ENCODE data around the gene SPEN. TPM values are rescaled to one million over a fixed set of nuclear protein-coding genes. Genes with fewer than 3 reads are reported as not detected.

SPEN gene
- total and polyA plus RNA-seq, 2 of the 13 experiments (the other 11 are each of a cell fraction or from before 2014, with no cell fraction given): 4.8 to 14.0 TPM

GRCh38 chr1:15966956-15967344, 119.4 kb downstream of the SPEN start (continued):
- no peak for TF ChIP-seq AHDC1 (CRISPR knock-in tag; IDR thresholded peaks at IDR 0.05; ENCODE audit: borderline replicate concordance)
- TF ChIP-seq AGO2 (optimal IDR thresholded peaks at IDR 0.05; ENCODE audit: low read depth, low read length): no peak

DNA sequence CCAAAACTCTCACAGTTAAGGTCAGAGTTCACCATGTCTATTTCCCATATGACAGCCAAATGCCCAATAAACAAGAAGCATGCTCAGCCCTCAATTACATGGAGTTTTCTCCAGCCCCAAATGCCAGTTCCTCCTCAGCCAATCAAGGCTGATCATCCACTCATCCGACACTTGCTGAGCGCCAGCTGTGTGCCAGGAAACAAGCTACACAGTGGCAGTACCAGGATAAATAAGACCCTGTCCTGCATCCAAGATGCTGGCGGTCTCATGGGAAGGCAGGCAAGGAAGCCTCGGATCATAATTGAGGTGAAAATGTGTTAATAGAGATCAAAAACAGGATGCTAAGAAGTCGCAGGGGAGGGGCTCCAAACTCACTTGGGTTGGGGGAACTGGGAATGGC, 120.7 kb downstream of the SPEN start:
- POLR2A ChIA-PET: no interaction called here
- DNase-seq (ENCODE audit: low spot score) (no peak), ATAC-seq (no peak), FAIRE-seq (no peak)
- Histone ChIP-seq H3K9ac (ENCODE audit: insufficient read depth, low read depth, low read length) (no peak overlapping the region), H3K9me3 (ENCODE audit: low read length) (no peaks in the 10 kb centered on the region), H4K20me1 (ENCODE audit: insufficient read depth, low read length) (no peaks in the 10 kb centered on the region; the same call in 1 of the 2 replicates), H3K27me3 (ENCODE audit: control insufficient read depth in 1 of 2, insufficient read depth in 2 of 2, low read length in 2 of 2) (no peaks in the 10 kb centered on the region), H3K4me2 (ENCODE audit: low read depth, low read length) (no peak overlapping the region), H3K27ac (ENCODE audit: extremely low read length, insufficient read depth, low read length) (no peak overlapping the region), H3K4me1 (ENCODE audit: insufficient read depth, low read length) (peaks cover 12% of the 10 kb centered on the region; the same call in 1 of the 2 replicates), H3K4me3 (replicated peaks in 1 of 3; ENCODE audit: insufficient read depth in 1 of 3, low read depth in 2 of 3, low read length in 3 of 3) (no peak overlapping the region), H3K79me2 (ENCODE audit: insufficient read depth, low read length) (peaks cover 7% of the 10 kb centered on the region), H2AFZ (ENCODE audit: low read length) (no peak overlapping the region), H3K36me3 (replicated peaks in 1 of 2; ENCODE audit: control insufficient read depth in 1 of 2, insufficient read depth in 2 of 2, low read length in 2 of 2) (peaks cover 5 to 29% of the 10 kb centered on the region in 2 experiments; a peak in 4 of 5 replicates)
- BruUV-seq (replicated peaks): no TSS peak
- TF ChIP-seq ZNF333 (CRISPR knock-in tag; IDR thresholded peaks at IDR 0.05; ENCODE audit: borderline replicate concordance) (no peak), MAFG (CRISPR knock-in tag; IDR thresholded peaks at IDR 0.05) (no peak)
- CTCF ChIA-PET (ENCODE audit: low intra/inter-chr PET ratio, low total read pairs): no interaction called here
- in situ Hi-C loops (cut with HindIII; ENCODE audit: extremely low pct_ligation_motif_present, low pct_unique_long_range_greater_than_20kb) (no loop called here), intact Hi-C loops (cut with micrococcal nuclease; ENCODE audit: unreplicated experiment) (no loop called here)
- WGBS (ENCODE audit: low lambda C conversion rate): 95% methylated on average over 5 of the region's 5 CpGs
